GM06990 (cell line): ENCODE data around the gene SLC29A1.

Experiments
- DNase-seq: peaks from one replicate; pipeline ENCODE4 v3.0.0-alpha.2; 2011; ENCODE audit not compliant: insufficient read length; ENCODE audit errors: extremely low read depth
- H3K27me3 ChIP-seq: replicated peaks from 2 replicates; pipeline ENCODE4 v1.6.0; 2011; ENCODE audit warnings: low read length; ENCODE audit not compliant: control insufficient read depth, insufficient read depth
- H3K36me3 ChIP-seq: 2 replicates; pipeline ENCODE4 v1.5.1; 2011; ENCODE audit warnings: low read length; ENCODE audit not compliant: control insufficient read depth, insufficient read depth
- H3K4me3 ChIP-seq: replicated peaks from 2 replicates; pipeline ENCODE4 v1.5.1; 2011; ENCODE audit warnings: low read depth, mild to moderate bottlenecking, control low read depth, low read length
- CTCF ChIP-seq: IDR thresholded peaks from 2 replicates; pipeline ENCODE4 v1.5.1; 2011; ENCODE audit warnings: low read length, control low read depth, mild to moderate bottlenecking, inconsistent platforms; ENCODE audit not compliant: insufficient read depth, poor library complexity, severe bottlenecking

SLC29A1 gene

DNA sequence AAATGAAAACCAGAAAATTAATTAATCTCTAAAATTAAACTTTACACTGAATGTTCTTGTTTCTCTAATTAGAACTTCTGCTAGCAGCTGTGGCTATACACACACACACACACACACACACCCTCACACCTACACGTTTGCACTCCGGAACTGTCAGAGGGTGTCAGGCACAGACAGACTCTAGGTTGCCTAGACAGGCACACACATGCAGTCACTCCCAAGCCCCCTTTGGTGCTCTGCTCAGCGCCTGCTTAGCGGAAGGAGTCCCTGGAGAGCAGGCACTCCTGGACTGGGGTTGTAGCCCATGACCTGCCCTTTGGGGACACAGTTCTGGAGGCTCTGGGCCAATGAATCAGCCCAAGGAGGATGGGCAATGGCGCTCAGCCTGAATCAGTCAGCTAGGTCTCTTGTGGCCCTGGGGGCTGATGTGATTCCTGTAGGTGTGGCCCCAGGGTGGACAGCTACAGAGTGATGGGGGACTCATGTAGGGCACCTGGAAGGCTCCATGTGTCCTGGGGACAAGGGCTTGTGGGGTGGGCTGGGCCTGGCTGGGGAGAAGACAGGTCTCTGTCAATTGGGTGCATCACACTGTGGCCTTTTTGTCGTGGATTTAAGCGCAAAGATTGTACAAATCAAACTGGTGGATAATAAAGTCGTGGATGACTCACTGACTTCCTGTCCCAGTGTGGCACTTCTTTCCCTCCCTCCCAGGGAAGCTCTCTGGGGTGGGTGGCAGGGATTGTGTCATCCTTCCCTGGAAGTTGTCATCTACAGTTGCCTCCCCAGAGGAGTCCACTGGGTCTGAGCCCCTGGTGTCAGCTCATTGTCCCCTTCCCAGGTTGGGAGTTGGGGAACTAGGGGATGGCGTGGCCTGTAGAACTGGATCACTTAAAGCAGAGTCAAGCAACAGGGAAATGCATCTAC lies 55.6 kb downstream of the SLC29A1 start:
- Histone ChIP-seq H3K27me3 (no peaks in the 10 kb centered on the region; the same call in none of the 2 replicates), H3K4me3 (no peak overlapping the region), H3K36me3 (no peaks in the 10 kb centered on the region)
- no peak for TF ChIP-seq CTCF
- no peak for DNase-seq
